Endothelial cell of umbilical vein (primary cell): ENCODE measurements around the gene WLS. TPM values are rescaled to one million over a fixed set of nuclear protein-coding genes. Genes with fewer than 3 reads are reported as not detected.

ENCODE experiments used
- BruUV-seq: library from RNA; stranded (reverse); fragments of 400-500 nt; replicated peaks from 2 replicates; lab custom pipeline; 2021; lab: Mats Ljungman, UMichigan
- CTCF ChIA-PET: fragments of 300-600, 350-600 bp; sonication (Branson Sonifier 250); formaldehyde crosslinking; loops from one replicate; lab custom pipeline; 2021; ENCODE audit warnings: antibody characterized with exemption, inconsistent platforms; lab: Charles Lee
- POLR2A ChIA-PET: fragments of 300-600, 350-600 bp; sonication (Branson Sonifier 250); formaldehyde crosslinking; loops from one replicate; lab custom pipeline; 2021; ENCODE audit warnings: antibody characterized with exemption, inconsistent platforms; lab: Charles Lee
- DNase-seq: peaks from one replicate; pipeline ENCODE4 v3.0.0-alpha.2; 2011; ENCODE audit warnings: low read depth, low spot score
- FAIRE-seq: peaks from 2 replicates; lab custom pipeline; 2011; peaks lifted over from hg19 to GRCh38; lab: Jason Lieb, UNC
- H2AFZ ChIP-seq: 2 replicates; pipeline ENCODE4 v1.6.0; 2012; ENCODE audit warnings: low read depth, low read length, control low read depth, inconsistent platforms
- H3K27ac ChIP-seq: 2 replicates; pipeline ENCODE4 v1.5.1; 2011; ENCODE audit warnings: low read depth, mild to moderate bottlenecking, control low read depth, low read length, moderate library complexity; ENCODE audit not compliant: insufficient read depth
- H3K27me3 ChIP-seq, 2 experiments: 2 replicates each; pipeline versions ENCODE4 v1.6.0 to v1.6.1; 2011; ENCODE audit warnings: low read length in 2 of 2, mixed read lengths in 1 of 2; ENCODE audit not compliant: control insufficient read depth in 2 of 2, insufficient read depth in 2 of 2
- H3K36me3 ChIP-seq, 2 experiments: 2 replicates in 1 of 2; 3 replicates in 1 of 2; pipeline ENCODE4 v1.5.1; 2011; ENCODE audit warnings: low read length in 2 of 2, mild to moderate bottlenecking in 1 of 2, moderate library complexity in 1 of 2; ENCODE audit not compliant: control insufficient read depth in 2 of 2, insufficient read depth in 2 of 2; ENCODE audit errors: extremely low read depth in 1 of 2
- H3K4me1 ChIP-seq: 3 replicates; pipeline ENCODE4 v1.5.1; 2011; ENCODE audit warnings: mild to moderate bottlenecking, low read length; ENCODE audit not compliant: control insufficient read depth, insufficient read depth; ENCODE audit errors: extremely low read depth
- H3K4me2 ChIP-seq: 2 replicates; pipeline ENCODE4 v1.6.1; 2011; ENCODE audit warnings: low read length, control low read depth, mixed read lengths; ENCODE audit not compliant: insufficient read depth
- H3K4me3 ChIP-seq, 3 experiments: fragments of 200-600 bp in 1 of 3; sonication (generic), shearing (Covaris generic) in 1 of 3; replicated peaks in 1 of 3; 2 replicates each; pipeline ENCODE4 v1.5.1; 2011 to 2016; ENCODE audit warnings: control low read depth in 3 of 3, low read length in 3 of 3, mild to moderate bottlenecking in 2 of 3, inconsistent platforms in 1 of 3, low read depth in 1 of 3, moderate library complexity in 1 of 3; ENCODE audit not compliant: insufficient read depth in 1 of 3
- H3K79me2 ChIP-seq: 2 replicates; pipeline ENCODE4 v1.6.0; 2012; ENCODE audit warnings: low read length, inconsistent platforms; ENCODE audit not compliant: control insufficient read depth, insufficient read depth
- H3K9ac ChIP-seq: replicated peaks from 2 replicates; pipeline ENCODE3; 2011; ENCODE audit warnings: low read length, control low read depth; ENCODE audit not compliant: insufficient read depth; ENCODE audit errors: extremely low read depth
- H3K9me1 ChIP-seq: replicated peaks from 3 replicates; pipeline ENCODE4 v1.6.0; 2011; ENCODE audit warnings: mild to moderate bottlenecking, low read length; ENCODE audit not compliant: control insufficient read depth, insufficient read depth; ENCODE audit errors: extremely low read depth
- H3K9me3 ChIP-seq: replicated peaks from 2 replicates; pipeline ENCODE4 v1.5.1; 2012; ENCODE audit warnings: low read length, inconsistent platforms; ENCODE audit not compliant: control insufficient read depth, insufficient read depth
- H4K20me1 ChIP-seq: replicated peaks from 2 replicates; pipeline ENCODE3; 2011; ENCODE audit warnings: mild to moderate bottlenecking, low read length; ENCODE audit not compliant: control insufficient read depth, insufficient read depth; ENCODE audit errors: extremely low read depth
- EZH2 ChIP-seq: IDR thresholded peaks from 2 replicates; pipeline ENCODE4 v1.6.1; 2012; ENCODE audit warnings: borderline replicate concordance, low read depth, mild to moderate bottlenecking, moderate library complexity, low read length, inconsistent platforms; ENCODE audit not compliant: severe bottlenecking
- FOS ChIP-seq: IDR thresholded peaks from 2 replicates; pipeline ENCODE4 v1.6.1; 2011; ENCODE audit warnings: mild to moderate bottlenecking, low read length, moderate library complexity, borderline replicate concordance; ENCODE audit not compliant: insufficient read depth
- GATA2 ChIP-seq: IDR thresholded peaks from 2 replicates; pipeline ENCODE4 v1.7.0; 2011; ENCODE audit warnings: low read depth, mild to moderate bottlenecking, moderate library complexity, mixed read lengths, low read length; ENCODE audit not compliant: insufficient read length, insufficient read depth
- JUN ChIP-seq: IDR thresholded peaks from 2 replicates; pipeline ENCODE4 v1.6.1; 2011; ENCODE audit warnings: borderline replicate concordance, low read depth; ENCODE audit not compliant: insufficient read length, insufficient read depth
- MYC ChIP-seq: IDR thresholded peaks from one replicate; pipeline ENCODE4 v1.6.1; 2011; ENCODE audit warnings: mild to moderate bottlenecking, low read depth, low read length
- POLR2A ChIP-seq: IDR thresholded peaks from 2 replicates; pipeline ENCODE4 v1.6.1; 2012; ENCODE audit warnings: low read depth, mild to moderate bottlenecking, control low read depth, low read length
- POLR2AphosphoS5 ChIP-seq: IDR thresholded peaks from 2 replicates; pipeline ENCODE4 v1.6.1; 2012; ENCODE audit warnings: low read depth, mild to moderate bottlenecking, control low read depth, low read length, moderate library complexity; ENCODE audit not compliant: insufficient read depth
- dilution Hi-C: fragments of 300-500 bp; cut with MboI; formaldehyde crosslinking; loops from one replicate; pipeline ENCODE4 v1.15.0; 2019; ENCODE audit warnings: low sequenced_read_pairs; ENCODE audit not compliant: extremely low pct_ligation_motif_present
- intact Hi-C: fragments of 100-400 bp; cut with micrococcal nuclease; formaldehyde crosslinking; loops from one replicate; pipeline ENCODE4 v1.10.0; 2022
- polyA plus RNA-seq, 4 experiments: library from polyadenylated mRNA; depleted of rRNA in 3 of 4; stranded (reverse) in 3 of 4; unstranded in 1 of 4; fragments of >200 nt; gene quantifications; 2 replicates each; pipeline versions ENCODE4 v1.2.1 to v1.2.3, GENCODE V29; 2011 to 2012; ENCODE audit warnings: missing spikeins in 1 of 4
- total RNA-seq: library from RNA; stranded (reverse); gene quantifications from 2 replicates; pipeline ENCODE4 v1.2.3, GENCODE V29; 2021
- TF ChIP-seq, protein P1 (sequence below): IDR thresholded peaks from 2 replicates; pipeline ENCODE4 v1.6.1; 2011; ENCODE audit not compliant: insufficient read depth, insufficient read length
- TF ChIP-seq, protein P2 (sequence below), 2 donors: IDR thresholded peaks; 1 replicate in 1 of 2; 2 replicates in 1 of 2; pipeline ENCODE4 v1.5.1; 2011; ENCODE audit warnings: low read length in 2 of 2, mild to moderate bottlenecking in 2 of 2, moderate library complexity in 2 of 2, control low read depth in 1 of 2, inconsistent platforms in 1 of 2, low read depth in 1 of 2; ENCODE audit not compliant: insufficient read depth in 1 of 2; ENCODE audit errors: extremely low read depth in 1 of 2

WLS gene
- total and polyA plus RNA-seq, 2 donors (not counting 3 experiments of a cell fraction or from before 2014, with no cell fraction given), result 121 to 199 TPM

DNA sequence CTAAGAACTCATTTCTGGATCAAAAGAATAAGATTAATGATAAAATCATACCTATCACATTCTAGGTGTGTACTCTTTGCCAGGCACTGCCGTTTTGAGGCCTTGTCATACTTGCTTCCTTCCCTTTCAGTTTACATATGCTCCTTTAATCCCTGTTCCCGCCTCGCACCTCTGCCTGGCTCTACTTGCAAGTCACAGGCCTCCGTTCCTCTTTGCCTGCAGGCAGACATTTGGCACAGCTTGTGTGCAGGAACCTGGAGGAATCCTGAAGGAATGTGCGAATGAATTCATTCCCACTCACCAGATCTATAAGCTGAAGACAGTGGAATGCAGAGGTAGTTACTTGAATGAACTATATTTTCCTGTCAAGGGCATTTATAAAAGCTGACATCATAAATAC is 13.8 kb downstream of the WLS start:
- peaks cover 87% of the 10 kb centered on the region for H3K79me2 ChIP-seq
- H3K9ac ChIP-seq, result no peak overlapping the region
- DNase-seq (no peak), FAIRE-seq (no peak)
- H3K27ac ChIP-seq, result no peak overlapping the region
- no peaks in the 10 kb centered on the region for H3K27me3 ChIP-seq
- H3K9me3 ChIP-seq, result no peaks in the 10 kb centered on the region
- H3K9me1 ChIP-seq, result no peaks in the 10 kb centered on the region
- H4K20me1 ChIP-seq, result no peaks in the 10 kb centered on the region
- BruUV-seq, result no TSS peak
- CTCF ChIA-PET, result interaction anchor here (0.8 kb wide), 1 partner anchor 13 kb away, joined by 3 read pairs; no protein-coding TSS in a partner anchor
- dilution Hi-C loops, result no loop called here
- intact Hi-C loops, result loop anchor here (1.0 kb wide), 1 partner anchor 11 kb away; no protein-coding TSS in a partner anchor
- H3K4me1 ChIP-seq, result peaks cover 31% of the 10 kb centered on the region
- no peak overlapping the region for H3K4me3 ChIP-seq
- no peak overlapping the region for H2AFZ ChIP-seq
- H3K4me2 ChIP-seq, result no peak overlapping the region
- peaks cover 0 to 4% of the 10 kb centered on the region in 2 experiments for H3K36me3 ChIP-seq
- POLR2A ChIA-PET, result no interaction called here
- TF ChIP-seq MYC (no peak), FOS (no peak), EZH2 (no peak), POLR2A (no peak), JUN (no peak), GATA2 (no peak), POLR2AphosphoS5 (no peak)
- TF ChIP-seq, protein P1, sequence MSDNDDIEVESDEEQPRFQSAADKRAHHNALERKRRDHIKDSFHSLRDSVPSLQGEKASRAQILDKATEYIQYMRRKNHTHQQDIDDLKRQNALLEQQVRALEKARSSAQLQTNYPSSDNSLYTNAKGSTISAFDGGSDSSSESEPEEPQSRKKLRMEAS, result no peak
- TF ChIP-seq, protein P2, sequence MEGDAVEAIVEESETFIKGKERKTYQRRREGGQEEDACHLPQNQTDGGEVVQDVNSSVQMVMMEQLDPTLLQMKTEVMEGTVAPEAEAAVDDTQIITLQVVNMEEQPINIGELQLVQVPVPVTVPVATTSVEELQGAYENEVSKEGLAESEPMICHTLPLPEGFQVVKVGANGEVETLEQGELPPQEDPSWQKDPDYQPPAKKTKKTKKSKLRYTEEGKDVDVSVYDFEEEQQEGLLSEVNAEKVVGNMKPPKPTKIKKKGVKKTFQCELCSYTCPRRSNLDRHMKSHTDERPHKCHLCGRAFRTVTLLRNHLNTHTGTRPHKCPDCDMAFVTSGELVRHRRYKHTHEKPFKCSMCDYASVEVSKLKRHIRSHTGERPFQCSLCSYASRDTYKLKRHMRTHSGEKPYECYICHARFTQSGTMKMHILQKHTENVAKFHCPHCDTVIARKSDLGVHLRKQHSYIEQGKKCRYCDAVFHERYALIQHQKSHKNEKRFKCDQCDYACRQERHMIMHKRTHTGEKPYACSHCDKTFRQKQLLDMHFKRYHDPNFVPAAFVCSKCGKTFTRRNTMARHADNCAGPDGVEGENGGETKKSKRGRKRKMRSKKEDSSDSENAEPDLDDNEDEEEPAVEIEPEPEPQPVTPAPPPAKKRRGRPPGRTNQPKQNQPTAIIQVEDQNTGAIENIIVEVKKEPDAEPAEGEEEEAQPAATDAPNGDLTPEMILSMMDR (IDR thresholded peaks at IDR 0.05; ENCODE audit: extremely low read depth in 1 of 2, insufficient read depth in 1 of 2, low read depth in 1 of 2, low read length in 2 of 2), result no peak
